Right atrium auricular region (tissue), 2 donors: ENCODE data around the gene CDC42EP5. TPM values are rescaled to one million over a fixed set of nuclear protein-coding genes. Genes with fewer than 3 reads are reported as not detected.
A peak's percentile ranks its signal among the peaks of the same experiment; 100 is the strongest.
"Not testable (repeated sequence)": the region's sequence is repeated elsewhere in the genome, so short reads cannot be mapped to it uniquely, and the experiment has no call there.

ENCODE experiments used
- DNase-seq: peaks from one replicate; pipeline ENCODE4 v3.0.0-alpha.2; 2019; ENCODE audit warnings: low spot score
- H3K27ac ChIP-seq, 2 donors: fragments of 200-600 bp; sonication (generic); 1 replicate in 1 of 2; 2 replicates in 1 of 2; pipeline ENCODE4 v1.5.1; 2016 to 2019
- H3K27me3 ChIP-seq, 2 donors: fragments of 200-600 bp; sonication (generic); one replicate each; pipeline versions ENCODE4 v1.5.1 to v1.6.0; 2017 to 2019
- H3K36me3 ChIP-seq: fragments of 200-600 bp; sonication (generic); one replicate; pipeline ENCODE4 v1.5.1; 2016
- H3K4me1 ChIP-seq, 2 donors: fragments of 200-600 bp; sonication (generic); one replicate each; pipeline versions ENCODE4 v1.5.1 to v1.6.0; 2017 to 2019
- H3K4me3 ChIP-seq, 2 donors: fragments of 200-600 bp; sonication (generic); 1 replicate in 1 of 2; 2 replicates in 1 of 2; pipeline ENCODE4 v1.5.1; 2017 to 2019; ENCODE audit warnings: mild to moderate bottlenecking in 1 of 2, moderate library complexity in 1 of 2
- H3K9me3 ChIP-seq, 2 donors: fragments of 200-600 bp; sonication (generic); one replicate each; pipeline ENCODE4 v1.5.1; 2019
- total RNA-seq, 2 donors: library from RNA; depleted of rRNA; stranded (reverse); fragments of >200 nt; gene quantifications; one replicate each; pipeline ENCODE4 v1.1.0, GENCODE V29; 2016
- TF ChIP-seq, protein P1 (sequence below), 2 donors: fragments of 200-600 bp; sonication (generic); IDR thresholded peaks; one replicate each; pipeline ENCODE4 v1.5.1; 2019; ENCODE audit warnings: antibody characterized with exemption in 2 of 2

Gene CDC42EP5
- total RNA-seq, 2 donors from 2014 or later, result 11.4 to 15.2 TPM

- TF ChIP-seq, protein P1, sequence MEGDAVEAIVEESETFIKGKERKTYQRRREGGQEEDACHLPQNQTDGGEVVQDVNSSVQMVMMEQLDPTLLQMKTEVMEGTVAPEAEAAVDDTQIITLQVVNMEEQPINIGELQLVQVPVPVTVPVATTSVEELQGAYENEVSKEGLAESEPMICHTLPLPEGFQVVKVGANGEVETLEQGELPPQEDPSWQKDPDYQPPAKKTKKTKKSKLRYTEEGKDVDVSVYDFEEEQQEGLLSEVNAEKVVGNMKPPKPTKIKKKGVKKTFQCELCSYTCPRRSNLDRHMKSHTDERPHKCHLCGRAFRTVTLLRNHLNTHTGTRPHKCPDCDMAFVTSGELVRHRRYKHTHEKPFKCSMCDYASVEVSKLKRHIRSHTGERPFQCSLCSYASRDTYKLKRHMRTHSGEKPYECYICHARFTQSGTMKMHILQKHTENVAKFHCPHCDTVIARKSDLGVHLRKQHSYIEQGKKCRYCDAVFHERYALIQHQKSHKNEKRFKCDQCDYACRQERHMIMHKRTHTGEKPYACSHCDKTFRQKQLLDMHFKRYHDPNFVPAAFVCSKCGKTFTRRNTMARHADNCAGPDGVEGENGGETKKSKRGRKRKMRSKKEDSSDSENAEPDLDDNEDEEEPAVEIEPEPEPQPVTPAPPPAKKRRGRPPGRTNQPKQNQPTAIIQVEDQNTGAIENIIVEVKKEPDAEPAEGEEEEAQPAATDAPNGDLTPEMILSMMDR (IDR thresholded peaks at IDR 0.05), result no peak
- H3K4me3 ChIP-seq, result peak overlapping the region in 1 of 2 donors; percentile 43
- no peaks in the 10 kb centered on the region for H3K27me3 ChIP-seq
- peaks cover 0 to 36% of the 10 kb centered on the region in 2 donors for H3K4me1 ChIP-seq
- no peaks in the 10 kb centered on the region for H3K9me3 ChIP-seq
- DNase-seq, result no peak
- peak overlapping the region; percentile 76 to 85 for H3K27ac ChIP-seq
- no peaks in the 10 kb centered on the region for H3K36me3 ChIP-seq
Measured at GRCh38 chr19:54470276-54470887, 2.7 kb downstream of the CDC42EP5 start.

- TF ChIP-seq, protein P1 (IDR thresholded peaks at IDR 0.05), result no peak
- H3K4me1 ChIP-seq, result peaks cover 0 to 41% of the 10 kb centered on the region in 2 donors
- no peaks in the 10 kb centered on the region for H3K36me3 ChIP-seq
- peak overlapping the region; percentile 76 to 85 for H3K27ac ChIP-seq
- H3K4me3 ChIP-seq, result no peak overlapping the region
- H3K9me3 ChIP-seq, result no peaks in the 10 kb centered on the region
- no peak for DNase-seq
- no peaks in the 10 kb centered on the region for H3K27me3 ChIP-seq
Measured at GRCh38 chr19:54469496-54469934, 3.6 kb downstream of the CDC42EP5 start.

GRCh38 chr19:54466110-54466480, 7.0 kb downstream of the CDC42EP5 start:
- H3K27ac ChIP-seq, H3K27me3 ChIP-seq, H3K36me3 ChIP-seq, H3K4me3 ChIP-seq, DNase-seq, H3K9me3 ChIP-seq: not testable (repeated sequence)
- peaks cover 0 to 45% of the 10 kb centered on the region in 2 donors for H3K4me1 ChIP-seq

GRCh38 chr19:54465426-54466109, 7.5 kb downstream of the CDC42EP5 start:
- TF ChIP-seq, protein P1 (IDR thresholded peaks at IDR 0.05), result no peak
- H3K27ac ChIP-seq, result no peak overlapping the region
- H3K4me3 ChIP-seq, result peak overlapping the region in 1 of 2 donors; percentile 72
- no peak for DNase-seq
- H3K27me3 ChIP-seq, result no peaks in the 10 kb centered on the region
- H3K36me3 ChIP-seq, result peaks cover 14% of the 10 kb centered on the region
- peaks cover 0 to 45% of the 10 kb centered on the region in 2 donors for H3K4me1 ChIP-seq
- no peaks in the 10 kb centered on the region for H3K9me3 ChIP-seq

GRCh38 chr19:54464630-54465425, 8.3 kb downstream of the CDC42EP5 start:
- Histone ChIP-seq H3K4me3 (peak overlapping the region; percentile 53 to 72), H3K27me3 (no peaks in the 10 kb centered on the region), H3K4me1 (peaks cover 0 to 40% of the 10 kb centered on the region in 2 donors), H3K9me3 (no peaks in the 10 kb centered on the region), H3K27ac (peak overlapping the region; percentile 96 to 97), H3K36me3 (peaks cover 22% of the 10 kb centered on the region)
- TF ChIP-seq, protein P1 (IDR thresholded peaks at IDR 0.05), result peak in 1 of 2 donors; percentile 34
- DNase-seq, result peak; percentile 94
